Astrocyte of the cerebellum (primary cell): ENCODE results near the gene TMEM63C.

Experiments
- DNase-seq: peaks from one replicate; pipeline ENCODE4 v3.0.0-alpha.2; 2011; ENCODE audit warnings: low read depth
- H3K4me3 ChIP-seq: 2 replicates; pipeline ENCODE4 v1.5.1; 2011; ENCODE audit warnings: mild to moderate bottlenecking, low read depth, low read length, moderate library complexity
- in situ Hi-C: cut with HindIII; loops from 2 replicates; pipeline ENCODE4 v1.10.0; 2017; ENCODE audit warnings: low sequenced_read_pairs
- TF ChIP-seq, protein P1 (sequence below): IDR thresholded peaks from 2 replicates; pipeline ENCODE4 v1.5.1; 2012; ENCODE audit warnings: low read length, low read depth, moderate library complexity, mild to moderate bottlenecking; ENCODE audit errors: missing control alignments

The TMEM63C gene

DNA sequence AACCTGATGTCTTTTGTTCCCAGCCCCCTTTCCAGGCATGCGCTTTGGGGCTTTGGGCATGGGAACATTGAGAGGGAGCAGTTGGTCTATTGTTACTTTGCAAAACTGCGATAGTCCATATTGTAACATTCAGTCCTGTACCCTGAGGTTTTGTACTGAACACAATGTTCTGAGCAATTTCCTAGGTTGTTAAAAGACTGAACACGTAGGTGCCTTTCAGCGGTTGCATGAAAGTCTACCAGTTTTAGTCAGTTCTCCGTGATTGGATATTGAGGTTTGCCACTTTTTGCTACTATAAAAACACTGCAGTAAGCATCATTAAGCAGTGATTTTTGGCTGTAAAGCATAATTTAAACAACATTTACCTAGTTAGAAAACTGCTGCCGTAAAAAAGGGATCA is 69.3 kb downstream of the TMEM63C start:
- in situ Hi-C loops = no loop called here
- H3K4me3 ChIP-seq = no peak overlapping the region
- no peak for DNase-seq

DNA sequence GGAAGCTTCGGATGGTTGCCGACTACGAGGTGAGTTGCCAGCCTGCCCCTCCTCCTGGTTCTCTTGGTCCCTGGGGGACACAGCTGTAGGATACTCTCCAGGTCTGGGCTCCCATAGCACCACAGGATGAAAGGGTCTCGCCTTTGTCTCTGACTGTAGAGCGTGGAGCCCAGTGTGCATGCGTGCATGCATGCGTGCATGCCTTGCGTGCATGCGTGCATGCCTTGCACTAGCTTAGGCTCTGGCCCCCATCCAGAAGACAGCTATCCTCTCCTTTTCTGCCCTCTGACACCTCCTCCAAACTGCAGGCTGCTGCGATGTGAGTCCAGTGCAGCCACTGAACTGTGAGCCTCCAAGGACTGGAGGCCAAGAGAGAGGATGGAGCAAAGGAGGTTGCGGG is 70.3 kb downstream of the TMEM63C start:
- TF ChIP-seq, protein P1, sequence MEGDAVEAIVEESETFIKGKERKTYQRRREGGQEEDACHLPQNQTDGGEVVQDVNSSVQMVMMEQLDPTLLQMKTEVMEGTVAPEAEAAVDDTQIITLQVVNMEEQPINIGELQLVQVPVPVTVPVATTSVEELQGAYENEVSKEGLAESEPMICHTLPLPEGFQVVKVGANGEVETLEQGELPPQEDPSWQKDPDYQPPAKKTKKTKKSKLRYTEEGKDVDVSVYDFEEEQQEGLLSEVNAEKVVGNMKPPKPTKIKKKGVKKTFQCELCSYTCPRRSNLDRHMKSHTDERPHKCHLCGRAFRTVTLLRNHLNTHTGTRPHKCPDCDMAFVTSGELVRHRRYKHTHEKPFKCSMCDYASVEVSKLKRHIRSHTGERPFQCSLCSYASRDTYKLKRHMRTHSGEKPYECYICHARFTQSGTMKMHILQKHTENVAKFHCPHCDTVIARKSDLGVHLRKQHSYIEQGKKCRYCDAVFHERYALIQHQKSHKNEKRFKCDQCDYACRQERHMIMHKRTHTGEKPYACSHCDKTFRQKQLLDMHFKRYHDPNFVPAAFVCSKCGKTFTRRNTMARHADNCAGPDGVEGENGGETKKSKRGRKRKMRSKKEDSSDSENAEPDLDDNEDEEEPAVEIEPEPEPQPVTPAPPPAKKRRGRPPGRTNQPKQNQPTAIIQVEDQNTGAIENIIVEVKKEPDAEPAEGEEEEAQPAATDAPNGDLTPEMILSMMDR = no peak
- no peak overlapping the region for H3K4me3 ChIP-seq
- in situ Hi-C loops = no loop called here
- DNase-seq = no peak

More for the DNA sequence above, 69.3 kb downstream of the TMEM63C start:
- TF ChIP-seq, protein P1 = no peak

DNA sequence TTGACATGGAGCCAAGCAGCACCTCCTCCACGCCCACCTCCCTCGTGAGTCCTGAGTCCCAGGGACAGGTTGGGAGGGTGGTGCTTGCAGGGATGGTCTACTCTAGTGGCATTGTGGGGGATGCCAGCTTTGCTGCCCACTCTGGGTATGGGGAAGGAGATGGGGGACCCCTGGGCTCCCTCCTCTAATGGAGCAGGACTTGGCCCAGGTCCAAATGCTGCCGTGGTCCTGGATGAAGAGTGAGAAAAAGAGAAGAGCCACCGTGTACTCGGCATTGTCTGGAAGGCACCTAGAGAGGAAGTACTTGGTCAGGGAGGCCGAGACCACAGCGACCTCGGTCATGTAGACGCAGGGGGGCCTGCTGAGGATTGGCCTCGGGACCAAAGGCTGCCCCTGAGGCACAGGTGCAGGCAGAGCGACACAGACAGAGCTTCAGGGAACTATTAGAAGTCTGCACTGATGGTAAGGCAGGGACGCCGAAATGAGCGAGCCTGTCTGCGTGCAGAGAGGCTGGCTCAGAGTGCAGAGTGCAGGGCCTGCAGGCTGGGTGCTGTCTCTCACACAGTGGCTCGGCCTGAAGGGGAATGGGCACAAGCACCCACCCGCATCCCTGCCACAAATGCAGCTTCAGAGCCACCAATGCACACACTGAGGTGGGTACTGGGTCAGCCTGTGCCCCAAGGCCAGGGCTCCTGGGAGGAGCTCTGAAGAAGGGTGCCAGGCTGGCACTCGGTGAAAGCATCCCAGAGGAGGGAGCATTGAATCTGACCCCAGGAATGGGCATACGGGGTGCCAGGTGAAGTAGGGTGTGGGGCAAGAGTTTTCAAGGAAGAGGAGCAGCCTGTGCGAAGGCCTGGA is 72.0 kb downstream of the TMEM63C start:
- in situ Hi-C loops = no loop called here
- TF ChIP-seq, protein P1 = no peak
- no peak for DNase-seq
- no peak overlapping the region for H3K4me3 ChIP-seq

DNA sequence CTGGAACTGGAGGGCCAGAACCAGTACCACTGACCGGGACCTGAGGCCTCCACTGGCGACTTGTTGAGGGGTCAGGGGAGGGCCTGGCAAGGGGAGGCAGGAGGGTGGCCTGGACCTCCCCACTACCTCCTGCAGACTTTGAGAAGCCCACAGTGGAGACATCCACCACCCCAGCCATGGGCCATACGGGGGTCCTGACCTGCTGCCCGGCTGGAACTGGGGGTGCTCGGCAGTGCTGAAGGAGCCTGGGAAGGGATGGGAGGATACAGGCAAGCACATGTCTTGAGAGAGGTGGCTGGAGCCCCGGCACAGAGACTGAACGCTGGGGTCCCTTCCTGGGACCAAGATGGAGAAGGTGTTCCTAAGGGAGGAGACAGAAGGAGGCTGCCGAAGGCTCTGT is 75.1 kb downstream of the TMEM63C start:
- TF ChIP-seq, protein P1 = no peak
- H3K4me3 ChIP-seq = no peak overlapping the region
- DNase-seq = no peak
- in situ Hi-C loops = no loop called here

DNA sequence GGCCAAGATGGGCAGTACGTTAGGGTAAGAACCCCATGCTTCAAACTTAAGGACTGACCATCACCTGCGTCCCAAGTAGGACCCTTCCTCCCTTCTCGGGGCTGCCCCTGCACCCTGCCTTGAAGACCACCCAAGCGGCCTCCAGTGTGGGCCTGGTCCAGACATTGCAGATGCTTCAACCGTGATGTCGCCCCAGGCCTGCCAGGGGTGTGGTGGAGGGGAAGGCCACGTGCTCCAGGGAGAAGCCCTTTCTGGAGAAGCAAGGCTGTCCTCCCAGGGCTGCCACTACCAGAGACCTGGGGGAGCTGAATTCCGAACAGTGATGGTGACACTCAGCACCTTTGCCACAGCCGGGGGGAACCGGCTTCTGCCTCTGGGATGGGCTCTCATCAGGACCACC is 76.1 kb downstream of the TMEM63C start:
- in situ Hi-C loops = no loop called here
- TF ChIP-seq, protein P1 = no peak
- H3K4me3 ChIP-seq = no peak overlapping the region
- no peak for DNase-seq

DNA sequence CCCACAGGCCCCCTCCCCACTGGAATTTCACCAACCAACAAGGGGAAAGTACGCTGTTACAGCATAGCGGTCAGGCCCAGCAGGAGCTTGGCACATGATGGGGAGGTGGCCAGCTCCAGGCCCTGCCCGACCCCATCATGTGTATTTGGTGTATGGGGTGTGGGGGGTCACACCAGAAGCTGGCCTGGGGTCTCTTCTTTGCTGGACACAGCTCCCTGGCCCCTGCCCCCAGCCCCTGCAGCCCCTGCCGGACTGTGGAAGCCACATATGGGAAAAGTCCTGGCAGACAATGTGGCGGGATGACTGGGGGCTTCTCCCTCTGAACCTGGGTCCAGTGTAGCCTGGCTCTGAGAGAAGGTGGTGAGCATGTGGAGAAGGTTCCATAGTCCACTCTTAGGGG is 77.0 kb downstream of the TMEM63C start:
- DNase-seq = no peak
- H3K4me3 ChIP-seq = no peak overlapping the region
- in situ Hi-C loops = no loop called here
- TF ChIP-seq, protein P1 = no peak
